Measurements from ENCODE around the gene STUM.

STUM gene

GRCh38 chr1:226558036-226558650 lies 9.6 kb downstream of the STUM start:
- peak; percentile 32 for DNase-seq (ENCODE audit: low read depth)
- H3K4me3 ChIP-seq (replicated peaks; ENCODE audit: low read depth, low read length) = no peak overlapping the region
- TF ChIP-seq, protein P1, sequence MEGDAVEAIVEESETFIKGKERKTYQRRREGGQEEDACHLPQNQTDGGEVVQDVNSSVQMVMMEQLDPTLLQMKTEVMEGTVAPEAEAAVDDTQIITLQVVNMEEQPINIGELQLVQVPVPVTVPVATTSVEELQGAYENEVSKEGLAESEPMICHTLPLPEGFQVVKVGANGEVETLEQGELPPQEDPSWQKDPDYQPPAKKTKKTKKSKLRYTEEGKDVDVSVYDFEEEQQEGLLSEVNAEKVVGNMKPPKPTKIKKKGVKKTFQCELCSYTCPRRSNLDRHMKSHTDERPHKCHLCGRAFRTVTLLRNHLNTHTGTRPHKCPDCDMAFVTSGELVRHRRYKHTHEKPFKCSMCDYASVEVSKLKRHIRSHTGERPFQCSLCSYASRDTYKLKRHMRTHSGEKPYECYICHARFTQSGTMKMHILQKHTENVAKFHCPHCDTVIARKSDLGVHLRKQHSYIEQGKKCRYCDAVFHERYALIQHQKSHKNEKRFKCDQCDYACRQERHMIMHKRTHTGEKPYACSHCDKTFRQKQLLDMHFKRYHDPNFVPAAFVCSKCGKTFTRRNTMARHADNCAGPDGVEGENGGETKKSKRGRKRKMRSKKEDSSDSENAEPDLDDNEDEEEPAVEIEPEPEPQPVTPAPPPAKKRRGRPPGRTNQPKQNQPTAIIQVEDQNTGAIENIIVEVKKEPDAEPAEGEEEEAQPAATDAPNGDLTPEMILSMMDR (IDR thresholded peaks at IDR 0.05; ENCODE audit: low read length, missing control alignments) = no peak

DNA sequence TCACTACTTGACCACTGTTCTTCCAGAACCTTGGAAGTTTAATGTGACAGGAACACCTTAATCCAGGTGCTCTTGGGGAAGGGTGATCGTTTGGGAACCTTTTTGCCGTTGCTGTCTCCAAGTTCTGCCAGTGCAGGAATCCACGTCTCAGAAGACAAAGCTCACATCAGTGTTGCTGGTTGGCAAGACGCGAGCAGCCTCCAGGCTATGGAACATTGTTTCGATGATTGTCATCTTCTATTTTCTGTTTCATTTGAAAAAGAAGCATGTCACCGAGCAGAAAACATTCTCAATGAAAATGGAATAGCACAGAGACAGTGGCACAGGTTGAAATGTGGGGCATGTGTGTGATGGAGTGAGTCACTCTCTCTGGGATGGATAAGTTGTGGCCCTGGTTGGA lies 11.7 kb downstream of the STUM start:
- DNase-seq (ENCODE audit: low read depth) = no peak
- TF ChIP-seq, protein P1 (IDR thresholded peaks at IDR 0.05; ENCODE audit: low read length, missing control alignments) = no peak
- H3K4me3 ChIP-seq (replicated peaks; ENCODE audit: low read depth, low read length) = no peak overlapping the region

- no peak for DNase-seq (ENCODE audit: low read depth)
- no peak overlapping the region for H3K4me3 ChIP-seq (replicated peaks; ENCODE audit: low read depth, low read length)
- TF ChIP-seq, protein P1 (IDR thresholded peaks at IDR 0.05; ENCODE audit: low read length, missing control alignments) = no peak
These were observed 14.4 kb downstream of the STUM start for GRCh38 chr1:226562989-226563388.

- no peak overlapping the region for H3K4me3 ChIP-seq (replicated peaks; ENCODE audit: low read depth, low read length)
- TF ChIP-seq, protein P1 (IDR thresholded peaks at IDR 0.05; ENCODE audit: low read length, missing control alignments) = no peak
- no peak for DNase-seq (ENCODE audit: low read depth)
These were observed 15.1 kb downstream of the STUM start for GRCh38 chr1:226563666-226564065.

DNA sequence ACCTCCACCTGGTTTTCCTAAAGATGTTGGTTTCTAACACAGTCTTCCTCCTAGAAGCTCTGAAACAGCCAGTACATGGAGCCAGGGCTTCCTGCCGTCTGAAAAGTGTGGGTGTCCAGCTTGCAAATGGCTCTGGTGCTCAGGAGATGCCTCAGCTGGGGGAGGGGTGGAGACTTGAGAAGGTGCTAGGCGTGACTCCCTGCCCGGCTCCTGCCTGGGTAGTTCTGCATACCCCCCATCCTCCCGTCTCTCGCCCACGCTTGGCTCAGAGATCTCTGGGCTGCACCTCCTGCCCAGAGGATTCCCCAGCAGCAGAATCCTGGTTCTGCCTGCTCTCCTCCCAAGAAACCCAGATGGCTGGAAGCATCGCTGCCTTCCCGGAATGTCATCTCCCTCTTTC lies 16.9 kb downstream of the STUM start:
- no peak overlapping the region for H3K4me3 ChIP-seq (replicated peaks; ENCODE audit: low read depth, low read length)
- DNase-seq (ENCODE audit: low read depth) = no peak
- TF ChIP-seq, protein P1 (IDR thresholded peaks at IDR 0.05; ENCODE audit: low read length, missing control alignments) = no peak

DNA sequence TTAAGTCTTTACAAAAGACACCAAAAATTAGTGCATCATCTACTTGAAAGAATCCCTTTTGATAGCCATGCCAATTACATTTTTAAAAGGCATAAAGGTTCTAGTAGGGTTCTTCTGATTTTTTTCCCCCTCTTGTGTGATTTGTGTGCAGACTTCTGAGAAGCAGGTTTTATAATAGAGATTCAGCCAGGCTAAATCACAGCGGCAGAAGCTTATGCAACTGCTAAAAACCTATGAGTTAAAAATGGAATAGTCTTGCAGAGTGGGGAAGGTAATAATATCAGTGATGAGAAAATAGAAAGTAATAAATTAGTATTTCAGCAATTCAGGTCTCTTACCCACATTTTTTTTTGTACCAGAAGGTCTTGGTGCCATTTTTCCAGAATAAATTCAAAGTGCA lies 17.7 kb downstream of the STUM start:
- TF ChIP-seq, protein P1 (IDR thresholded peaks at IDR 0.05; ENCODE audit: low read length, missing control alignments) = no peak
- DNase-seq (ENCODE audit: low read depth) = no peak
- no peak overlapping the region for H3K4me3 ChIP-seq (replicated peaks; ENCODE audit: low read depth, low read length)

GRCh38 chr1:226566760-226567159 lies 18.2 kb downstream of the STUM start:
- TF ChIP-seq, protein P1 (IDR thresholded peaks at IDR 0.05; ENCODE audit: low read length, missing control alignments) = no peak
- no peak overlapping the region for H3K4me3 ChIP-seq (replicated peaks; ENCODE audit: low read depth, low read length)

More at GRCh38 chr1:226566760-226567159, 18.2 kb downstream of the STUM start:
- no peak for DNase-seq (ENCODE audit: low read depth)

Data from fibroblast of pulmonary artery (primary cell).